Measurements from ENCODE around the gene PTPRC.

The PTPRC gene

GRCh38 chr1:198723127-198723526, 84.3 kb downstream of the PTPRC start:
- Histone ChIP-seq H3K4me3 (IDR thresholded peaks at IDR 0.05; ENCODE audit: insufficient read depth, low read depth, low read length) (no peak overlapping the region), H3K4me1 (ENCODE audit: low read depth, poor library complexity, severe bottlenecking) (no peaks in the 10 kb centered on the region), H3K36me3 (ENCODE audit: insufficient read depth) (no peaks in the 10 kb centered on the region), H3K27me3 (ENCODE audit: insufficient read depth, low read depth) (no peaks in the 10 kb centered on the region), H3K9ac (no peak overlapping the region), H3K4me2 (no peak overlapping the region), H3K27ac (no peak overlapping the region), H3K79me2 (ENCODE audit: insufficient read depth, low read depth) (no peaks in the 10 kb centered on the region), H4K20me1 (ENCODE audit: insufficient read depth) (no peaks in the 10 kb centered on the region), H2AFZ (ENCODE audit: low read depth) (no peak overlapping the region)
- no peak for TF ChIP-seq CTCF (conservative IDR thresholded peaks at IDR 0.05; ENCODE audit: low read depth, low read length)

- TF ChIP-seq CTCF (conservative IDR thresholded peaks at IDR 0.05; ENCODE audit: low read depth, low read length): no peak
- no peak overlapping the region for H3K4me2 ChIP-seq
- H3K4me1 ChIP-seq (ENCODE audit: low read depth, poor library complexity, severe bottlenecking): no peaks in the 10 kb centered on the region
- no peak overlapping the region for H2AFZ ChIP-seq (ENCODE audit: low read depth)
- no peaks in the 10 kb centered on the region for H3K36me3 ChIP-seq (ENCODE audit: insufficient read depth)
- no peaks in the 10 kb centered on the region for H4K20me1 ChIP-seq (ENCODE audit: insufficient read depth)
- H3K4me3 ChIP-seq (IDR thresholded peaks at IDR 0.05; ENCODE audit: insufficient read depth, low read depth, low read length): no peak overlapping the region
- no peak overlapping the region for H3K27ac ChIP-seq
- no peak overlapping the region for H3K9ac ChIP-seq
- H3K27me3 ChIP-seq (ENCODE audit: insufficient read depth, low read depth): no peaks in the 10 kb centered on the region
- no peaks in the 10 kb centered on the region for H3K79me2 ChIP-seq (ENCODE audit: insufficient read depth, low read depth)
Measured at GRCh38 chr1:198725090-198725489, 86.2 kb downstream of the PTPRC start.

GRCh38 chr1:198726455-198726854, 87.6 kb downstream of the PTPRC start:
- no peak overlapping the region for H3K4me2 ChIP-seq
- H4K20me1 ChIP-seq (ENCODE audit: insufficient read depth): no peaks in the 10 kb centered on the region
- H3K27ac ChIP-seq: no peak overlapping the region
- no peaks in the 10 kb centered on the region for H3K27me3 ChIP-seq (ENCODE audit: insufficient read depth, low read depth)
- no peaks in the 10 kb centered on the region for H3K79me2 ChIP-seq (ENCODE audit: insufficient read depth, low read depth)
- H3K4me1 ChIP-seq (ENCODE audit: low read depth, poor library complexity, severe bottlenecking): no peaks in the 10 kb centered on the region
- no peak overlapping the region for H3K9ac ChIP-seq
- no peak for TF ChIP-seq CTCF (conservative IDR thresholded peaks at IDR 0.05; ENCODE audit: low read depth, low read length)
- no peaks in the 10 kb centered on the region for H3K36me3 ChIP-seq (ENCODE audit: insufficient read depth)
- H2AFZ ChIP-seq (ENCODE audit: low read depth): no peak overlapping the region
- H3K4me3 ChIP-seq (IDR thresholded peaks at IDR 0.05; ENCODE audit: insufficient read depth, low read depth, low read length): no peak overlapping the region

- Histone ChIP-seq H3K27me3 (ENCODE audit: insufficient read depth, low read depth) (no peaks in the 10 kb centered on the region), H3K4me2 (no peak overlapping the region), H2AFZ (ENCODE audit: low read depth) (no peak overlapping the region), H4K20me1 (ENCODE audit: insufficient read depth) (no peaks in the 10 kb centered on the region), H3K27ac (no peak overlapping the region), H3K4me1 (ENCODE audit: low read depth, poor library complexity, severe bottlenecking) (peaks cover 18% of the 10 kb centered on the region), H3K9ac (no peak overlapping the region), H3K36me3 (ENCODE audit: insufficient read depth) (no peaks in the 10 kb centered on the region), H3K4me3 (IDR thresholded peaks at IDR 0.05; ENCODE audit: insufficient read depth, low read depth, low read length) (no peak overlapping the region), H3K79me2 (ENCODE audit: insufficient read depth, low read depth) (no peaks in the 10 kb centered on the region)
- no peak for TF ChIP-seq CTCF (conservative IDR thresholded peaks at IDR 0.05; ENCODE audit: low read depth, low read length)
Measured at GRCh38 chr1:198729195-198729863, 90.5 kb downstream of the PTPRC start.

Data from KMS-11 (cell line).